Thoracic aorta (tissue), 2 donors: ENCODE results near the gene C2CD4C. TPM values are rescaled to one million over a fixed set of nuclear protein-coding genes. Genes with fewer than 3 reads are reported as not detected.
"Not testable (repeated sequence)": the region's sequence is repeated elsewhere in the genome, so short reads cannot be mapped to it uniquely, and the experiment has no call there.

Source experiments
- ATAC-seq: fragments of 150-250 bp; one replicate; pipeline ENCODE4 v1.8.0; 2017; ENCODE audit warnings: low read depth; ENCODE audit not compliant: insufficient number of reproducible peaks, low FRiP score
- DNase-seq: peaks from one replicate; pipeline ENCODE4 v3.0.0-alpha.2; 2020; ENCODE audit warnings: low spot score
- H3K27ac ChIP-seq, 2 donors: fragments of 200-600 bp; sonication (generic); 1 replicate in 1 of 2; 2 replicates in 1 of 2; pipeline ENCODE4 v1.5.1; 2016; ENCODE audit warnings: mild to moderate bottlenecking in 2 of 2, moderate library complexity in 2 of 2
- H3K27me3 ChIP-seq: fragments of 200-600 bp; sonication (generic); replicated peaks from 2 replicates; pipeline ENCODE4 v1.6.0; 2016; ENCODE audit warnings: mild to moderate bottlenecking; ENCODE audit not compliant: insufficient read depth
- H3K36me3 ChIP-seq: fragments of 200-600 bp; sonication (generic); one replicate; pipeline ENCODE4 v1.5.1; 2016
- H3K4me1 ChIP-seq, 2 donors: fragments of 200-600 bp; sonication (generic); 1 replicate in 1 of 2; 2 replicates in 1 of 2; pipeline versions ENCODE4 v1.5.1 to v1.6.0; 2016; ENCODE audit warnings: low read depth in 2 of 2, mild to moderate bottlenecking in 1 of 2; ENCODE audit not compliant: control insufficient read depth in 1 of 2
- H3K4me3 ChIP-seq: fragments of 200-600 bp; sonication (generic); 2 replicates; pipeline ENCODE4 v1.5.1; 2016; ENCODE audit warnings: mild to moderate bottlenecking
- H3K9me3 ChIP-seq: fragments of 200-600 bp; sonication (generic); 2 replicates; pipeline ENCODE4 v1.5.1; 2016
- CTCF ChIP-seq: fragments of 200-600 bp; sonication (generic); IDR thresholded peaks from one replicate; pipeline ENCODE4 v1.5.1; 2019; ENCODE audit warnings: antibody characterized with exemption
- total RNA-seq, 2 donors: library from RNA; depleted of rRNA; stranded (reverse); fragments of >200 nt; gene quantifications; one replicate each; pipeline versions ENCODE4 v1.1.0 to v1.2.3, GENCODE V29; 2016

The C2CD4C gene
- total RNA-seq, 2 donors from 2014 or later, result 0.54 to 1.6 TPM

GRCh38 chr19:423691-424466 lies 14.9 kb upstream of the C2CD4C start:
- no peaks in the 10 kb centered on the region for H3K27me3 ChIP-seq
- H3K27ac ChIP-seq, result no peak overlapping the region
- H3K4me1 ChIP-seq, result no peaks in the 10 kb centered on the region
- H3K36me3 ChIP-seq, result no peaks in the 10 kb centered on the region
- no peaks in the 10 kb centered on the region for H3K9me3 ChIP-seq
- H3K4me3 ChIP-seq, result no peak overlapping the region
- no peak for TF ChIP-seq CTCF
- no peak for DNase-seq
- ATAC-seq, result no peak

- not testable (repeated sequence) for ATAC-seq, DNase-seq, H3K4me1 ChIP-seq, H3K36me3 ChIP-seq, H3K4me3 ChIP-seq, H3K9me3 ChIP-seq, H3K27me3 ChIP-seq, H3K27ac ChIP-seq
Observed at GRCh38 chr19:422917-423226, 13.9 kb upstream of the C2CD4C start.

DNA sequence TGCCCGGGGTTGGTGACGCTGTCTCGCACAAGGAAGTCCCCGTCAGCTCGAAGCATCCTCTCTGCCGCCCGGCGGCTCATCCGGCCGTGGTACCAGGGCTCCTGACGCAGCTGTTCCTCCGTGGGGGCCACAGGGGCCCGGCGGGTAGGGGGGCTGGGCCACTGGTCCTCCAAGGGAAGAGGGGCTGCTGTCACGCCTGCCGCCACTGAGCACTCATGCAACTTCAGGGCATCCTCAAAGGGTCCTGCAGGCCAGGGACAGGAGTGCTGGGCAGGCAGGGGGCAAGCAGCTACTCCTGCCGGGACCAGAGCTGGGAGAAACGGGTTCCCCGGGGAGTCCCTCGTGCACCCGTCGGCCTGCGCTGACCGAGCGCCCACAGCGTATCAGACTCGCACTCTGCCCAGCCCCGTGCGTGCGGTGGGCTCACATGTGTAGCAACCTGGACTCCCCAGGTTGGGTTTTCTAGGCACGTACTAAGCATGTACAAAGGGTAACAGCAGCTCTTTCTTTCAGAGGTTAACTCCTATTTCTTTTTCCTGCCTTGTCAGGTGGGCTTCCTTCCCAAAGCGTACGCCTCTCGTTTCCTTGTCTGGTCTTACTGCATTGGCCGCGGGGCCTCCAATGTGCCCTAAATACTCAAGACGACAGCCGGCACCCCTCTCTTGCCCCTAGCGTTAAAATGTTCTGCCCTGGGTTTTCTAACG lies 13.4 kb upstream of the C2CD4C start:
- ATAC-seq (no peak), DNase-seq (no peak)
- no peak for TF ChIP-seq CTCF
- Histone ChIP-seq H3K4me1 (no peaks in the 10 kb centered on the region), H3K4me3 (no peak overlapping the region), H3K36me3 (no peaks in the 10 kb centered on the region), H3K27me3 (no peaks in the 10 kb centered on the region), H3K27ac (no peak overlapping the region), H3K9me3 (no peaks in the 10 kb centered on the region)

DNA sequence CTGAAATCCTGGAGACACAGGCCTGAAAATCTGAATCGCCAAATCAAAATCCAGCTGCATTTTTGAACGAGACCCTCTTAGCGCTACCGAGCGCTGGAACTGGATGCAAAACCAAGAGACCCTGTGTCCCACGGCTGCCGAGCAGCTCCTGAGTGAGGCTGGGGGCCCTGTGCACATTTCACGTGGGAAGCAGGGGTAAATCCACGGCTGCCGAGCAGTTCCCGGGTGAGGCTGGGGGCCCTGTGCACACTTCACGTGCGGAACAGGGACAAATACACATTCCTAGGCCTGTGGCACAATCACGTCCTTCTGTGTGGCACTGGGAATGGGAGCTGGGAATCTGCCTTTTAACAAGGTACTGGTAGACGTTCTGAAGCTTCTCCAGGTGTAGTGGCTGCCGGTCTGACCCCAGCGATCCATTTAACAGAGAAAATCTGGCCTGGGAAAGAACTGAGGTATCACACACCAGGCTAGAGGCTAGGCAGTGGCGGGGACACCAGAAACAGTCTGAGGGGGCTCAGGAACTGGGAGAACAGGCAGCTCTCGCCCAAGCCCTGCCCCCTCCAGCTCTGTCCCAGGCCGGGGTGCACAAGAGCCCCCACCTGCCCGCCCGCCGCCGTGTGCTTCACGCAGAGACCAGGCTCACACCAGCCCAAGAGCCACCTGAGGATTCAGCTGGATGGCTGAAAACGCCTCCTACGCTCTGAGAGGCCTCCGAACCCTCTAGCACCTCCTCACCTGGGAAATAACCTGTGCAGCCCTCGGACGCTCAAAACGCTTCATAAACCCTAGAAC lies 11.0 kb upstream of the C2CD4C start:
- Histone ChIP-seq H3K27ac (no peak overlapping the region), H3K4me1 (no peaks in the 10 kb centered on the region), H3K9me3 (no peaks in the 10 kb centered on the region), H3K36me3 (no peaks in the 10 kb centered on the region), H3K4me3 (no peak overlapping the region), H3K27me3 (no peaks in the 10 kb centered on the region)
- no peak for TF ChIP-seq CTCF
- DNase-seq, result no peak
- no peak for ATAC-seq

- no peak for TF ChIP-seq CTCF
- DNase-seq (no peak), ATAC-seq (no peak)
- no peak overlapping the region for H3K4me3 ChIP-seq
- no peaks in the 10 kb centered on the region for H3K9me3 ChIP-seq
- no peaks in the 10 kb centered on the region for H3K27me3 ChIP-seq
- H3K27ac ChIP-seq, result no peak overlapping the region
- no peaks in the 10 kb centered on the region for H3K4me1 ChIP-seq
- no peaks in the 10 kb centered on the region for H3K36me3 ChIP-seq
Observed at GRCh38 chr19:418761-419671, 10.1 kb upstream of the C2CD4C start.
